Rectal smooth muscle tissue (tissue), 1 donor: ENCODE results near the gene ZNF282.
"Not testable (repeated sequence)": the region's sequence is repeated elsewhere in the genome, so short reads cannot be mapped to it uniquely, and the experiment has no call there.

ENCODE experiments used
- H3K27ac ChIP-seq: one replicate; pipeline ENCODE4 v1.7.0; 2013; ENCODE audit warnings: low read depth, low read length, inconsistent platforms
- H3K27me3 ChIP-seq: one replicate; pipeline ENCODE4 v1.7.0; 2013; ENCODE audit warnings: low read length; ENCODE audit not compliant: control insufficient read depth, insufficient read depth
- H3K36me3 ChIP-seq: one replicate; pipeline ENCODE4 v1.7.0; 2013; ENCODE audit warnings: low read length; ENCODE audit not compliant: control insufficient read depth, insufficient read depth
- H3K4me1 ChIP-seq: one replicate; pipeline ENCODE4 v1.7.0; 2013; ENCODE audit warnings: low read length; ENCODE audit not compliant: control insufficient read depth, insufficient read depth
- H3K4me3 ChIP-seq: one replicate; pipeline ENCODE4 v1.7.0; 2013; ENCODE audit warnings: low read length
- H3K9ac ChIP-seq: one replicate; pipeline ENCODE4 v1.7.0; 2013; ENCODE audit warnings: low read length

Gene ZNF282

DNA sequence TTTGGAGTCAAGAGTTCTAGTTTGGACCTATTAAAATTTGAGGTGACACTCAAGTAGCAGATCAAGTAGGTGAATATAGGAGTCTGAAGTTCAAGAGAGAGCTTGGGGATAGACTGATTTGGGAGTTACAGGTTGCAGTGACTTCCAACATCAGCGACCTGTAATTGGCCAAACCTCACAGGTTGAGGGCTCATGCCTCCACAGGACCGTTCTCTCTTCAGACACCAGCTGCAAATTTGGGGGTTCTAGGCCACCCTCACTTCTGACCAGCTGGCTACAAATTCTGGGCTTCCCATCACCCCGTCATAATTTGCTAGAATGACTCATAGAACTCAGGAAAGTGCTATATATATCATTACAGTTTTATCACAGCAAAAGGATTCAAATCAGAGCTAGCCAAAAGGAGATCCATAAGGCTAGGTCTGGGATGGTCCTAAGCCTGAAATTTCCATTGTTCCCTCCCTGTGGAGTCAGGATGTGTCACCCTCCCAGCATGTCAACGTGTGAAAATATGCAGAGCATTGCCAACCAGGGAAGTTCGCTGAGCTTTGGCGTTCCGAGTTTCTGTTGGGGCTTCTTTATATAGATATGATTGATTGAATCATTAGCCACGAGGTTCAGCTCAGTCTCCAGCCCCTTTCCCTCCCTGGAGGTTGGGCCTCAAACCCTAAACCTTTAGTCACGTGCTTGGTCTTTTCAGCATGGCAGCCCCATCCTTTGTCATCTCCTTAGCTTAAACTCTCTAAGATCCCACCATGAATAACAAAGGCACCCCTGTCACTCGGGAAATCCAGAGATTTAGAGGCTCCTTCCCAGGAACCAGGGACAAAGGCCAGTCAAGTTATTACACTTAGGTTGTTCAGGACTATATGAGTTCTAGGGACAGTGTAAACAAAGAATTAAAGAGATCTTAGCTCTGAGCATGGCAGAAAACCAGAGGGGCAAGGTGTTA is 23.4 kb downstream of the ZNF282 start:
- Histone ChIP-seq H3K27ac (no peak overlapping the region), H3K4me3 (no peak overlapping the region), H3K9ac (no peak overlapping the region), H3K27me3 (no peaks in the 10 kb centered on the region), H3K36me3 (peaks cover 13% of the 10 kb centered on the region), H3K4me1 (no peaks in the 10 kb centered on the region)

DNA sequence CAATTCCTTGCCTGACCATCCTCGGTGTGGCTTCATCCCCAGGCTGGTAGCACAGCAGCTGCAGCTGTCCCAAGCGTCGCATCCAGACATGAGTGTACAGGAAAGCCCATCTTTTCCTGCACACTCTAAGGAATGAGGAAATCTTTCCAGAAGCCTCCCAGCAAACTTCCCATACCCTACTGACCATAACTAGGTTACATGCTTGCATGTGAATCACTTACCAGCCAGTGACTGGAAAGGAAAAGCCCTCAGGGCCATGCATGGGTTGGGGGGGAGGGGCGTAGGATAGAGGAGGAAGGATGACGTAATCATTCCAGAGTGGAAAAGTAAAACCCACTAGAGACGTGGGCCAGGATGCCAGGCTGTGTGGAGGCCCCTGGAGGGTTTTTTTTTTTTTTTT is 25.2 kb downstream of the ZNF282 start:
- H3K27ac ChIP-seq: no peak overlapping the region
- H3K9ac ChIP-seq: no peak overlapping the region
- peaks cover 12% of the 10 kb centered on the region for H3K36me3 ChIP-seq
- no peak overlapping the region for H3K4me3 ChIP-seq
- H3K27me3 ChIP-seq: no peaks in the 10 kb centered on the region
- H3K4me1 ChIP-seq: no peaks in the 10 kb centered on the region

- Histone ChIP-seq H3K27ac (no peak overlapping the region), H3K27me3 (no peaks in the 10 kb centered on the region), H3K4me1 (no peaks in the 10 kb centered on the region), H3K36me3 (peaks cover 11% of the 10 kb centered on the region), H3K9ac (no peak overlapping the region), H3K4me3 (no peak overlapping the region)
Observed at GRCh38 chr7:149223176-149223575, 27.8 kb downstream of the ZNF282 start.

GRCh38 chr7:149223761-149224160 is 28.4 kb downstream of the ZNF282 start:
- no peak overlapping the region for H3K4me3 ChIP-seq
- no peak overlapping the region for H3K9ac ChIP-seq
- no peaks in the 10 kb centered on the region for H3K27me3 ChIP-seq
- peaks cover 11% of the 10 kb centered on the region for H3K36me3 ChIP-seq
- H3K27ac ChIP-seq: no peak overlapping the region
- no peaks in the 10 kb centered on the region for H3K4me1 ChIP-seq

- Histone ChIP-seq H3K27me3 (no peaks in the 10 kb centered on the region), H3K4me3 (no peak overlapping the region), H3K9ac (no peak overlapping the region), H3K4me1 (no peaks in the 10 kb centered on the region), H3K27ac (no peak overlapping the region), H3K36me3 (peaks cover 11% of the 10 kb centered on the region)
Observed at GRCh38 chr7:149224352-149224751, 29.0 kb downstream of the ZNF282 start.

DNA sequence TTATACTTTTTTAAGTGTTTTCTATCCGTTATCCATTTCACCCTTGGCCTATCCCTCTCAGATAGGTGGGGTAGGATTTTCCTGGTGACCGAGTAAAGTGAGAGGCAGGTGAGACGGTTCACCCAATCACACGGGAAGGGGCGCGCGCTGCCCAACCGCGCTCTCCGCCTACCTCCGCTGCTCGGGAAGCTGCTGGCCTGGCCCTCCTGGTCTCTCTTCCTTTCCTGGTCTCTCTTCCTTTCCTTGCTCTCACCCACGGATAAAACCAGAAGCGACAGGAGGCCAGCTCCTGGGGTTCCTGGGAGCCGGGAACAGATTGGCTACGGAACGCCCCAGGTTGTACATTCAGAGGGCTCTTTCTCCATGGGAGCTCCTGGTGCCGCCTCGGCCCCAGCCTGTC is 29.8 kb downstream of the ZNF282 start:
- H3K36me3 ChIP-seq: peaks cover 11% of the 10 kb centered on the region
- no peaks in the 10 kb centered on the region for H3K4me1 ChIP-seq

GRCh38 chr7:149225656-149226055 is 30.3 kb downstream of the ZNF282 start:
- no peak overlapping the region for H3K27ac ChIP-seq
- H3K4me3 ChIP-seq: no peak overlapping the region
- H3K9ac ChIP-seq: no peak overlapping the region
- no peaks in the 10 kb centered on the region for H3K27me3 ChIP-seq
- peaks cover 11% of the 10 kb centered on the region for H3K36me3 ChIP-seq
- H3K4me1 ChIP-seq: no peaks in the 10 kb centered on the region

More for the DNA sequence above, 29.8 kb downstream of the ZNF282 start:
- H3K4me3 ChIP-seq: no peak overlapping the region
- no peak overlapping the region for H3K27ac ChIP-seq
- no peaks in the 10 kb centered on the region for H3K27me3 ChIP-seq
- H3K9ac ChIP-seq: no peak overlapping the region

- not testable (repeated sequence) for H3K27me3 ChIP-seq, H3K27ac ChIP-seq, H3K4me1 ChIP-seq, H3K36me3 ChIP-seq, H3K4me3 ChIP-seq, H3K9ac ChIP-seq
Observed at GRCh38 chr7:149226366-149226765, 31.0 kb downstream of the ZNF282 start.

GRCh38 chr7:149226840-149227494 is 31.6 kb downstream of the ZNF282 start:
- no peaks in the 10 kb centered on the region for H3K27me3 ChIP-seq
- H3K4me3 ChIP-seq: no peak overlapping the region
- no peak overlapping the region for H3K27ac ChIP-seq
- H3K4me1 ChIP-seq: no peaks in the 10 kb centered on the region
- peaks cover 8% of the 10 kb centered on the region for H3K36me3 ChIP-seq
- H3K9ac ChIP-seq: no peak overlapping the region

GRCh38 chr7:149228831-149229471 is 33.6 kb downstream of the ZNF282 start:
- Histone ChIP-seq H3K36me3 (peaks cover 8% of the 10 kb centered on the region), H3K4me1 (no peaks in the 10 kb centered on the region), H3K27ac (no peak overlapping the region), H3K27me3 (no peaks in the 10 kb centered on the region), H3K9ac (no peak overlapping the region), H3K4me3 (no peak overlapping the region)

DNA sequence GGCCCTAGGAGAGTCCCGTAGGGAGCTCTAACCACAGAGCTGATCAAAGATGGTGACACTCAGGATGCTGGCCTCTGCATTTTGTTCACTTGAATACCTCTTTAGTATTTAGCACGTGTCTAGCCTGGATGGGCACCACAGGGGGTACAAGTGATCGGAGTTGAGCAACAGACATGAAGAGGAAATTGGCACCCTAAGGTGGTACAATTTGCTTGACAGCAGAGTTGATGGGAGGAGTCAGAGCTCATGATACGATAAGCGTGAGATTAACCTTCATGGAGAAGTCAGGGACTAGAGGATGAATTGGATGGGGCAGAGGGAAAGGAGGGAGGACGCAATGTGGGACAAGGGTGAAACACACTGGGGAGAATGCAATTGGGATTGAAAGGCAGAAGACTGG is 34.2 kb downstream of the ZNF282 start:
- Histone ChIP-seq H3K36me3 (peaks cover 8% of the 10 kb centered on the region), H3K27me3 (no peaks in the 10 kb centered on the region), H3K9ac (no peak overlapping the region), H3K27ac (no peak overlapping the region), H3K4me3 (no peak overlapping the region), H3K4me1 (no peaks in the 10 kb centered on the region)

- Histone ChIP-seq H3K4me1 (no peaks in the 10 kb centered on the region), H3K4me3 (no peak overlapping the region), H3K9ac (no peak overlapping the region), H3K27ac (no peak overlapping the region), H3K36me3 (no peaks in the 10 kb centered on the region), H3K27me3 (no peaks in the 10 kb centered on the region)
Observed at GRCh38 chr7:149232362-149232761, 37.0 kb downstream of the ZNF282 start.
